EL (cell line): Measurements from ENCODE around the gene PRKCE.
"Not testable (repeated sequence)": the region's sequence is repeated elsewhere in the genome, so short reads cannot be mapped to it uniquely, and the experiment has no call there.

Experiments used
- DNase-seq: peaks from one replicate; pipeline ENCODE4 v3.0.0-alpha.2; 2016

The PRKCE gene

DNA sequence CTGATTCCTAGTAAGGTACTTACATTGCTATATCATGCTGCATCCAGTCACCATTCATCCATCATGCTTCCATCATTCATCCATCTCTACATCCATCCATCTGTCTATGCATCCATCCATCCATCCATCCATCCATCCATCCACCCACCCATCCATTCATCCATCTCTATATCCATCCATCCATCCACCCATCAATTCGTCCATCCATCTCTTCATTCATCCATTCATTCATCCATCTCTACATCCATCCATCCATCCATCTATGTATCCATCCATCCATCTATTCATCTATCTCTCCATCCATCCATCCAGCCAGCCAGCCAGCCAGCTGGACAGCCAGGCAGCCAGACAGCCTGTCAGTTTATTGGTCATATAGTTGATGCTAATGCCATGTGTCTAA is 20.7 kb downstream of the PRKCE start:
- DNase-seq, result no peak

DNA sequence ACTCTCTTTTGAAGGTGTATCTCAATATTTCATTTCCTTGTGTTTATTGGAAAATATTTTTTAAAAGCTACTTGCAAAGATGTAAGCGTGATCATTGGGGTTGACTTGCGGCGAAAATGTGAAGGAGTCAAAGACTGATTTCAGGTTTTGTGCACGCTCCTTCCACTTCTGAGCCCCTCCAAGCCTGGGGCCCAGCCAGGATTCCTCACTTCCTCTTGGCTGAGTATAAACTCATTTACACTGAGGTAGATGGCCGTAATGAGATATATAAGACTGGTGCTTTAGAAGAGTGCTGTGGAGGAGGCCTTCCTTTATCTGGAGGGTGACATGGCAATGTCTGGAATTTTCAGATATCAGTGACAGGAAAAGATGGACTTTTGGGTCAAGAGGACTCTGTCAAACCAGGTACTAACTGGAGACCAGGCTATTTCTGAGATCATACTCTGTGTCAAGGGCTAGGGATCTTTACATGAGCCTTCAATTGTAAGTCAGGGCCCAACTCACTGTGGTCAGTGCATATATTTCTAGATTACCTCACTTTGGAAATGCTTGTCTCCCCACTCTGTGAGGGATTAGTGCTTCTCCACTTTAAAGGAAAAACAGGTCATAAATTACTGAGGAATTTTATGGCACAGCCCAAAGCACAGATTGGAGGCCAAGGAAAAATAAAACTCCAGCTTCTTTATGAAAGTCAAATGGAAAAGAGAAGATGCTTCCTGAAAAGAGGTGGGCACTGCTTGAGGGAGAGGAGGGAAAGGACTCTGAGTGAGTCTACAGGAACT is 22.8 kb downstream of the PRKCE start:
- DNase-seq, result peak; percentile 22

DNA sequence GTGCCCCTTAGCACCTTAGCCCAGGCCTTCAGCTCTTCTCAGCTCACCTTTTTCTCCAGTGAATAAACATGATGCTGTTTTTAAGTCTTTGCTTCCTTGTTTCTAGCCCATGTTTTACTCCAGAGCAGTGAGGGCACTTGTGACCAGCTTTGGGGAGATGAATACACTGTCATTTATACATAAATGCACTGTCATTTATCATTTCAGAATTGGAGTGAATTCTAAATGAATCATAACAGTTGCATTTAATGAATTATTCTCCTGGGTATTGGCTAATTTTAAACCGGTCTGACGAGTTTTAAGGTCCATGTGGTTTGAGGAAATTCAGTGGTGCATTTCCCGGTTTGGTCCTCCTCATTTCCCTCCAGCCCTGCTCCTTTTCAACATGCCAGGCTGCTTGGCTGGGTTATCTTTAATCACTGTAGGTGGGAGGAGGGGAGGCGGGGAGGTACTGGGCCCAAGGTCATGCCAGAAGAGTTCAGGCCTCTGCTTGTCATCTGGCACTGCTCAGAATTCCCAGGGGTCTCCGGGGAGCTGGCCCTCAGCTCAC is 23.9 kb downstream of the PRKCE start:
- no peak for DNase-seq

DNA sequence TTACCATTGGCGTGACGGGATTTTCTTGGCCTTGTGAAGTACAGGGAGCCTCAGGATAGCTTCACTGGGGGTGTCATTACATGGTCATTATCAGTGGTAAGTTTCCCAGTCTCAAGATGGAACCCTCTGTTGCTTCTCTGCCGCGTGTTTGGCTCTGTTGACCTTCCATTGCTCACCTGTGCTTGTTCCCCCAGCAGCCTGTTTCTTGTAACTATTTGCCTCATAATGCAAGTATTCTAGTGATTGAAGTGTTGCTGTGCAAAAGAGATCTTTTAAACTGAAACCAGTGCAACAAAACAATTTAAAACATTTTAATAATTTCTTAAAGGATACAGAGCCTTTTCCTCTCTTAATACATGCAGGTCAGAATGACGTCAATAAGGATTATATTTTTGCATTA is 24.6 kb downstream of the PRKCE start:
- no peak for DNase-seq

DNA sequence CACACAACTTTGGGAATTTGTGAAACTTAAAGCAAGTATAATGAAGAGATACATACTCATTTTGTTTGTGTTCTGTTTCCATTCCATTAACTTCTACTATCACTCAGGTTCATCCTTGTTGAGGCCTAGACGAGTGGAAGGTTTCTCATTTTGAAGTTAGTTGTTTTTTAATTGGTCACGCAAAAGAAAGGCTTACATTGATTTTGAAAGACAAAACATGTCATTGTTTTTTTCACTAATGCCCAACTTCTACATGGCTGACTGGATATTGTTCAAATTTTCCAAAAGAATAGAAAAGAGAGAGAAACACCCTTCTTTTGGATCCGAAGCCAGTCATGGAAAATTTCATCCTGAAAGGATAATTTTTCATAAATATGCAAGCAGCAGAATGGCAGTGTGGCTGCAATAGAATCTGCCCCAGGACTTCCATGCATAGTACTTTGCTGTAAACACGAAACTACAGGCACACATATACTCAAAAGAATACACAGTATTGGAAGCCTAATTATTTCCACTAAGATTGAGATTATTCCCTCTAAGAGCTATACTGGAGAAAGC is 27.4 kb downstream of the PRKCE start:
- no peak for DNase-seq

DNA sequence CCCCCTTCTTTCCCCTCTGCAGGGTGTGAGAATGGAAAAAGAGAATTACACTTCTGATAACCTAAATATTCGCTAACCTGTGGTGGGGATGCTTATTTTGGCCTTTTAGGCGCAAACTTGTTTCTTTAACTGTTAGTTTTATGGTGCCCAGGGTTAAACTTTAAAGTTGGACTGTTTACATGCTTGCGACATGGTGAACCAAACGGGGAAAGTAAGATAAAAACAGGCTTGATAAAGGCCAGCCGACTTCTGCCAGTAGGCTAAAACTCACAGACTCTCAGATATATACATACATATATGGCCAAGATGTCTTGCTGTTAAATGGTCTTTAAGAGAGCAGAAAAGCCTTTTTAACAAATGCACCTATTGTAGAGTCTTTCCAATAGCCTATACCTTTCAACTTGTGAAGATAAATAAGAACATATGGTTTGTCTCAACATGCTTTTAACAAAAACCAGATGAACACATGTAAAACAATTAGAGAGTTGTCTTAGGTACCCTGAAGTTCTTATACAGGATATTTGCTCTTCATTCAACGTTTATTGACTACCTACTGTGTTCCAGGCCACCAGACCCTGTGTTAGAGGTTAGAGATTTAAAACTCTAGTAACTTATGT is 29.0 kb downstream of the PRKCE start:
- DNase-seq, result no peak

DNA sequence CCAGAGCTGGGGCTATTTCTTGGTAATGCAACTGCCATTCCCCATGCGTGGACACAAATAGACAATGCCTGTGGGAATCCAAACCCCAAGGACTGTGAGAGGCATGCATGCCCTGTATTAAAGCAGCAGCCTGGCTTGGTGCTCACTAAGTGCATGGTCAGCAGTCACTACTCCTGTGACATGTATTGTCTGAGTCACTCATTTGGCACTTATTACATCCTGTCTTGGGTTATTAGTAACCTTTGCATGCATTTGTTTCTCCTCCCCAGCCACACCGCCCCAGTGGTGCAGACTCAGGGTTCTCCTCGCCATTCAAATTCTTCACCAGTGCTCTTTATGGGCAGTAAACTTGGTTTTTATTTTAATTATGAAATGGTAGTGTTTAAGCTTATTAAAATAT is 30.2 kb downstream of the PRKCE start:
- peak; percentile 90 for DNase-seq

DNA sequence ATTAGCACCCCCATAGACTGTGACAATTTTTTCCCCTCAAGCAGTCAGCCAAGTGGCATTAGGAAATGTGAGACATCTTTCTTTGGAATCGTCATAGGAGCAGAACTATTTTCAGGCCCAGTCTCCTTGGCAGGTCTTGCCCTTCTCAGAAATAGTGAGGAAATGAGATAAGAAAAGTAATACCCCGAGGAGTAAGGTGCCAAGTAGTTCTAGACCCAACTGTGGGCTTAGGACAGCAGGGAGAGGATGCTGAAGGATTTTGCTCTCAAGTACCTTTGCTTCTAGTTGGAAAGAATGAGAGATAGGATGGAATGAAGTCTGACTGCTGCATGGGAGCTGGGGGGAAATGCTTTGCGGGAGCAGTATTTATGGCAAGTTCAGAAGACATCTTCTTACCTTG is 31.8 kb downstream of the PRKCE start:
- no peak for DNase-seq

DNA sequence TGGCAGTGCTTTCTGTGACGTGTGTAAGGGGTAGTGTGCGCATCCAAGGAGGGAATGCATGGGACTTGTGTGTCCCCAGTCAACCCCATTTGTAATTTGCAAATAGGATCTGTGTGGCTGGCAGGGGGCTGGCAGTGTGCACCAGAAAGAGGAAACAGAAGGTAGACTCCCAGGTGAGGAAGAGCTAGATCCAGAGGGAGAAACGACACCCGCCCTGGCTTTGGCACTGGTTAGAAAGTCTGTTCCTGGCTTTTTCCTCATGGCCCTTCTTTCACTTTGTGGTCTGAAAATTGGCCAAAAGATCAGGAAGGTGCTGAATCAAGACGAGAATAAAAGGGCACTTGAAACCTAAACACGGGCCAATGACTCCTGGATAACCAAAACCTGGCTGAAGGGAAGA is 33.3 kb downstream of the PRKCE start:
- DNase-seq, result no peak

DNA sequence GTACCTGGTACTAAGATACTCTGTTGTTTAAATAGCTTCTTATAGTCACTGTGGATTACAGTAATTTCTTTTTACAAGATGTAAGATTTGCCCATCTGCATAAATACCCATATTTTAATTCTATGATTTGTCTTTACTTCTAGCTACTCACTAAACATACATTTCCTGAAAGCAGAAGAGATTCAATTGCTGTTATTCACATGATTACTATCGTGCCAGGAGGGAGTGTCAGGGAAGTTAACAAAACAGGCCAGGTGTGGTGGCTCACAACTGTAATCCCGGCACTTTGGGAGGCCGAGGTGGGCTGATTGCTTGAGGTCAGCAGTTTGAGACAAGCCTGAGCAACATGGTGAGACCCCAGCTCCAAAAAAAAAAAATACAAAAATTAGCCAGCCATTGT is 33.8 kb downstream of the PRKCE start:
- no peak for DNase-seq

DNA sequence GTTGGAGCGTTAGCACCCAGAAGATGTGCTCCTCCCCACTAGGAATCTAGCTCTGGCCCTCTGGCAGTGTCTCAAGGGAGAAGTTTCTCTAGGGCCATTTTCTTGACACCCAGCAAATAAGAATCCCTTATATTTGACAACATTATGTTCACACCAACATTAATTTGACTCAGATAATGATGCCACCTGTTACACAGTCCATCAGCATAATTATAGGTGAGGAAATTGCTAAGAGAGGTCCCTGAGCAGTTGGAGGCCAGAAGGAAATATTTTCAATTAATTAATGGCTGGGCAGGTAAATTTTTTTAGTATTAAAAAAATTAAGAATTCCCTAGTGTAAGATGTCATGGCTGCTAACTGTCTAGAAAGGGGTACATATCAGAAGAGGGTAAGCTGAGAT is 36.5 kb downstream of the PRKCE start:
- no peak for DNase-seq

DNA sequence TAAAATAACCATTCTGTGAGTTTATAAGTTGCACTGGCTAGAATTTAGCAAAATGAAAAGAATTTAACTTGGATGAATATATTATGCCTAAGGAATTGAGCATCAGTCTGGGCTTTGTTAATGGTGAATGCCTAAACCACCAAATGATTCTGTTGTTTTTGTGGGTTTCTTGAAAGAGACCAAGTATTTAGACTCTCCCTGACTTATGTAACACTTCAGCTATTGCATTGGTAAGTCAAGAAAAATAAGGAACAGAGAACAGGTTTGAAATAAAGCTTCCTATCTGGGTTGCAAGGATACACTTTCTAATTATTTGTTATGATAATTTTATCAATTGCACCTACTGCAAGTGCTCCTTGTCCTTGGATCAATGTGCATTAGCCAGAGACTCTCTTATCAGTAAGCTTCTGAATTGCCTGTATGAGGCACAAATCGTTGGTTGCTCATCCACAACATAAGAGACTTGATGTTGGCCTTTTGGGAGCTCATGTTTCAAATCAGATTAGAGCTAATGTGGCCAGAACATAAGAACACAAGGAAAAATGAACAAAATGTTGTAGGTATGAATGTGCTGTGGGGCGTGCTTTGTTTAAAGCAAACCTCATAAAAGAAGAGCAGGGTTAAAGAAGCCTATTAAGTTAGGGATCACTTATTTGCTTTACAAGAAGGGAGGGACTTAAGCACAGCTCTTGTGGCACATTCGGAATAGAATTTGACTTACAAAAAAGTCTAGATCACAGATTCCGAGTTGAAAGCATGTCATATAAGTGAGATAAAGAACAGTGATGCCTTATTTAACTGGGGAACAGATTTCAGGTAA is 37.2 kb downstream of the PRKCE start:
- DNase-seq, result no peak

DNA sequence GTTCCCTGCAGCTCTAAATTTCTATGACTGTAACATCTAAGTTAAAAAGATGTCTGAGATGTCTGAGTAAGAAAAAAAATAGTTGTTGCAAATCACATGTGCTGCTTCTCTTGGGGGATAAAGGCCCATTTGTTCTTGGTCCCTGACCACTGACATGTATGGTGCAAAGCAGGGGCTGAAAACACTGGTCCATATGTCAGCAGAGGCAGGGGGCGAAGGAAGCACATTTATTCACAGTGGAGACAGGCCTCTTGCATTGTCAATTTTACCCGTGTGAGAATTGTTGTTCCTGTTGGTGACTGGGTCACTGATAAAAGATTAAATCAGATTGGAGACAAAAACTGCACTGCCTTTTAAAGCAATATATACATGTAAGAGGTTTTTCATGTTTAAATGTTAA is 38.8 kb downstream of the PRKCE start:
- DNase-seq, result no peak

DNA sequence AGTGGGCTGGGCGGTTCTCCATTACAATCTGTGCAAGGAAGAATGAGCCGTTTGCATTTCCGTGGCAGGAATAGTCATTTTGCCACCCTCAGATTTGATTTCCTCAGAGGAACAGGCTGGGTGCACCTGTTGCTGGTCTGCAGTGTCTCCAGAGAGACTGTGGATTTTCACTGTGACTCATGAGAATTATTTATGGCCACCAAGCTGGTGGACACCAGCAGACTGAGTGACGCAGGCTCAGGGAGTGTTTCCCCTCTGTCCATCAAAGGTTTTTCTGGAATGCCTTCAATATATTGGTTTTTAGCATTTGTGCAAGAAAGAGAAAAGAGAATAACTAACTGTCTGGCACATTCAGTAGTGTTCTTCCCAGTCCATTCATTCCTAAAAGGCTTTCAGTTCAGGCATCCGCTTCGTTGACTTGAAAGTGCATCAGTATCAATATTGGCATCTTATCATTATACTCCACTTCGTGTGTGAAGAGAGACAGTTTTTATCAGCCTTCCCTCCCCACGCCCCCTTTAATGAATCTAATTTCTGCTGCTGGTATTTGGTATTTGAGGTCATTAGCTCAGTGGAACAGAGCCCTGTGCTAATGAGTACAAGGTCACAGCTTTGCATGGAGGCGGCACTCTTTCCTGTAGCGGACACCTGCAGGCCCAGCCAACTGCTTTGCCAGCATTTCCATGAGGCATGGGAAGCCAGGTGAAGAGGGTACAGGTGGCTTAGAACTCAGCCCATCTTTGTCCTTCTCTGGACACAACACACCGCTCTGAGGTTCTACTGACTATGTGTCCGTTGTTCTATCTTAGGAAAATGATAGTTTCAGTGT is 39.9 kb downstream of the PRKCE start:
- DNase-seq, result no peak

DNA sequence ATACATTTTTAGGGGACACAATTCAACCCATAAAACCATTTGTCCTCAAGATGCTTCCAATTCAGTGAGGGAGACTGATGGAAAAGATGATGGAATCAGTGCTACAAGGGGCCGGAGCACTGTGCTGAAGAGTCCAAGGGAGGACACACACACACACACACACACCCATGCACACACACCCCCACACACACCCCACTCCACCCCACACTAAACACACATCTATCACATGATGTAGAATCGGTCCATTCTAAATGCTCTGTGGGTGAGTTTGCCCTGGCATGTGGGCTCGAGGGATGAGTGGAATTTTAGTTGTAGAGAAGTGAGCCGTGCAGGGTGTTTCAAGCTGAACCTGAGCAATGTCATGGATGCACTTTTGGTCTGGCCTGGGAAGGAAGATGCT is 41.1 kb downstream of the PRKCE start:
- DNase-seq, result no peak

DNA sequence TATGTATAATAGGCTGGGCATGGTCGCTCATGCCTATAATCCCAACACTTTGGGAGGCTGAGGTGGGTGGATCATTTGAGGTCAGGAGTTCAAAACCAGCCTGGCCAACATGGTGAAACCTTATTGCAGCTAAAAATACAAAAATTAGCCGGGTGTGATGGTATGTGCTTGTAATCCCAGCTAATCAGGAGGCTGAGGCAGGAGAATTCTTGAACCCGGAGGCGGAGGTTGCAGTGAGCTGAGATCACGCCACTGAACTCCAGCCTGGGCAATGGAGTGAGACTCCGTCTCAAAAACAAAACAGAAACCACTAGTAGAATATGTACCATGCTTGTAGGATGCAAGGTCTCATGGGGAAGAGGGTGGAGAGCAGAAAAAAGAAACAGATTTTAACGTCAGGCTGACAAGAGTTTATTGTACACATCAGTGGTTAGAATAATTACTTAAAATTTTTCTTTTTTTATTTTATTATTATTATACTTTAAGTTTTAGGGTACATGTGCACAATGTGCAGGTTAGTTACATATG is 44.1 kb downstream of the PRKCE start:
- not testable (repeated sequence) for DNase-seq

DNA sequence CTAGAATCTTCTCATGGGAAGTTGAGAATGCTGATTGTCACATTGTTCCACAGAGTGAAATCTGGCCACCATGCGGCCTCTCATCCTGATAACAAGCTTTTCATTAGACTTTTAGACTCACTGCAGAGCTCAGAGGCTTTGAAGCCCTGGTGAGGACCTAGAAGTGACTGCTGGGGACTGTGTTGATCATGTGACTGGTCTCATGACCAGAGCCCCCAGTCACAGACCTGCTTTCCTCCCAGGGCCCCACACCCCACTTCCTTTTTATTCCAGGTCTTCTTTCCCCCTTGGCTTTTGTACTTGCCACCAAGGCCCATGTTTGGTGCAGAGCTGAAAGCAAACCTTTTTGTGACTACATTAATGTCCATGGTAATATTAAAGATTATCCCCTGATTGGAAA is 45.2 kb downstream of the PRKCE start:
- no peak for DNase-seq

DNA sequence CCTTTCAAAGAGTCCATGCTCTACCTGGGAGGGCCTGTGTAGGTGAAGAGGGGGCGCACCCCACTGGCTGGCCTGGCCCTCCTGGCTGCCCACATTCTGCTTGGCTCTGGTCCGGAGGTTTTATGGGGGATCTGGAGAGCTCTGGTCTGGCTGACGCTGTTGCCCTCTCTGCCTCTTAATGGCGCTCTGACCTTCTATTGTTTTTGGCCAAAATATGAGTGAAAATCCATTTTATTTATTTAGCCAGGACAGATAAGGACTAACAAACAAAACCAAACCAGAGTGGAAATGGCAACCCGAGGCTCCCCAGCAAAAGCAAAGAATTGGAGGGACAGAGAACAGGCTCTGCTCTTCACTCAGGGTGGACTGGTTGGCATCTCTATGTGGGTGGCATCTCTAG is 45.7 kb downstream of the PRKCE start:
- no peak for DNase-seq

DNA sequence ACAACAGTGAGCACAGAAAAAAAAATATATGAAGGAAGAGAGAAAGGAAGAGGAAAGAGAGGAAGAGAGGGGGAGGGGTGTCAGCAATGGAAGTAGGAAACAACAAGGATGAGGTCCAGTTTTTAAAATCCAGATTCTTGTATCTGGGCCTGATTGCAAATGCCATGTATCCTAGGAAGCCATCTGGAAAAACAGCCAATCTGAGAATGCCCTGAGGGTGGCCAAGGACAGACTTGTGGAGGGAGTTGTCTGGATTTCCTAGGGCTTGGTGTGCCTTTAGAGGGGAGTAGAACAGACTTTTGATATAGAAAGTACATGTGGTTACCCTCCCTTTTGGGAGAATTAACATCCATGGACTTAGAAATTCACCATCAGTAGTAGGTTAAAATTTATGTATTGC is 47.1 kb downstream of the PRKCE start:
- peak; percentile 55 for DNase-seq

DNA sequence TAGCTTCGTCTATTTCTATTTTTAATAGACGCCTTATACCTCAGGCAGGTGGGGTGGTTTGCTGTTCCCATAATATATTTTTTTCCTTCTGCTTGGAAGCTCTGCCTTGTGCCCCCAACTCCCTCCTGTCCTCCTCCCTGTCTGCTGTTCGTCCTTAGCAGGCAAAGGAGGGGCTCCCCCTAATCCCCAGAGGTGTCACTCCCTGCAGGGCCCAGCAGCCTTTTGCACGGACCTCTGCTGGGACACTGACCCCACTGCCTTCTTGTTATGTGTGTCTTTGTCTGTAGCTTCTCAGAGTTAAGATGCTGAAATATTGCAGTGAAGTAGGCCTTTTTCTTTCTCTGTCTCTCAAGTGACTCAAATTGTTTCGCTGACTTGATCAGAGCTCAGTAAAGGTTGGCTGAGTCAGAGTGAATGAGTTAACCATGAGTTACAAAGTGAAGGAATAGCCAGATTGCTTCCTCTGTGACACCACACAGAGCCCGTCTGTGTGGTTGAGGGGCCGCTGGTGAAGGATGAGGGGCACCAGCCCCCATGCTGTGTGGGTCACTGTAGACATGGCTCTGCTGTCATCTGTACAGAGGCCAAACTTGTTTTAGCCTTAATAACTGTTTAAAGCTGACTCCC is 47.7 kb downstream of the PRKCE start:
- peak; percentile 75 for DNase-seq

DNA sequence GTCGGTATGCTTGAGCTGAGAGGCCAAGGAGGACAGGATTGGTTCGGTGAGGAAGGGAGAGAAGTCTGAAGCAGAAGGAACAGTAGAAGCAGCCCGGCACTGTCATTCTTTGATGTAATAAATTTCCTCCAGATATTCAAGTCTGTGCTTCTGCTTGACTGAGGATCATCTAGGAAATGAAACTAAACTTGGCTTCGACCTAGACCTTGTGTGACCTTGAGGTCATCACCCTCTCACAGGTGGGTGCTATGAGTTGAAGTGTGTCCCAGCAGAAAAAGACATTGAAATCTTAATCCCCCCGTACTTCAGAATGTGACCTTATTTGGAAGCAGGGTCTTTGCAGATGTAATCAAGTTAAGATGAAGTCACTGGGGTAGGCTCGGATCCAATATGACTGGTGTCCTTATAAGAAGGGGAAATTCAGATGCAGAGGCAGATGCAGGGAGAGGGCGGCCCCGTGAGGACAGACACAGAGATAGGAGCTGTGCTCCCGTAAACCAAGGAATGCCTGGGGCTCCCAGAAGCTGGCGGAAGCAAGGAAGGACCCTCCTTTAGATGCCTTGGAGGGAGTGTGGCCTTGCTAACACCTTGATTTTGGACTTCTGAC is 49.0 kb downstream of the PRKCE start:
- DNase-seq, result no peak
